SK-N-SH (cell line): ENCODE data around the gene PLAC1. TPM values are rescaled to one million over a fixed set of nuclear protein-coding genes. Genes with fewer than 3 reads are reported as not detected.

Experiments used
- CTCF ChIP-seq: fragments of 200-600 bp; sonication (generic); IDR thresholded peaks from 2 replicates; pipeline ENCODE4 v1.6.1; 2017; ENCODE audit warnings: antibody characterized with exemption, mild to moderate bottlenecking, moderate library complexity
- ELF1 ChIP-seq: IDR thresholded peaks from 2 replicates; pipeline ENCODE4 v1.4.0; 2012
- FOSL2 ChIP-seq: IDR thresholded peaks from 2 replicates; pipeline ENCODE4 v1.4.0; 2012; ENCODE audit warnings: low read depth, mild to moderate bottlenecking, moderate library complexity, borderline replicate concordance
- GATA2 ChIP-seq: sonication (generic); formaldehyde crosslinking; IDR thresholded peaks from 2 replicates; pipeline ENCODE4 v1.5.0; 2020; ENCODE audit warnings: mild to moderate bottlenecking, missing genetic modification reagents
- IRF3 ChIP-seq: fragments of 150-350 bp; IDR thresholded peaks from 2 replicates; pipeline ENCODE4 v1.6.1; 2016; ENCODE audit warnings: mild to moderate bottlenecking, low read depth, low read length
- NRF1 ChIP-seq: IDR thresholded peaks from 2 replicates; pipeline ENCODE4 v1.6.1; 2012; ENCODE audit warnings: low read depth, mild to moderate bottlenecking, low read length
- RAD21 ChIP-seq: IDR thresholded peaks from 2 replicates; pipeline ENCODE4 v1.6.1; 2012; ENCODE audit warnings: mild to moderate bottlenecking, low read length
- RCOR1 ChIP-seq: fragments of 150-350 bp; IDR thresholded peaks from 2 replicates; pipeline ENCODE4 v1.6.1; 2017; ENCODE audit warnings: antibody characterized with exemption, low read length
- REST ChIP-seq: IDR thresholded peaks from 2 replicates; pipeline ENCODE4 v1.6.1; 2012; ENCODE audit warnings: mild to moderate bottlenecking, low read depth, low read length, moderate library complexity
- TAF1 ChIP-seq: IDR thresholded peaks from 2 replicates; pipeline ENCODE4 v1.6.1; 2012; ENCODE audit warnings: low read depth, mild to moderate bottlenecking, low read length, moderate library complexity, borderline replicate concordance
- TCF12 ChIP-seq: IDR thresholded peaks from 2 replicates; pipeline ENCODE4 v1.4.0; 2012
- ZBTB33 ChIP-seq: IDR thresholded peaks from 2 replicates; pipeline ENCODE4 v1.4.0; 2012; ENCODE audit warnings: low read depth, borderline replicate concordance
- polyA plus RNA-seq, 3 experiments: library from polyadenylated mRNA; depleted of rRNA; stranded (reverse); fragments of >200 nt; gene quantifications; 2 replicates each; pipeline ENCODE4 v1.2.3, GENCODE V29; 2012

Gene PLAC1
- polyA plus RNA-seq, 1 of the 3 experiments (the other 2 are of a cell fraction) = 50.9 TPM

GRCh38 chrX:134603806-134604700 lies 54.2 kb downstream of the PLAC1 start (continued):
- TF ChIP-seq CTCF (peak; percentile 45), GATA2 (CRISPR knock-in tag) (no peak), TCF12 (peak; percentile 89), FOSL2 (peak; percentile 93), TAF1 (peak; percentile 14; the same call in 1 of the 2 replicates), ZBTB33 (peak; percentile 55), RAD21 (no peak; the same call in 1 of the 2 replicates), IRF3 (no peak), RCOR1 (no peak), NRF1 (no peak), REST (0 out of 2 replicates have a peak, but pooled peaks have one; percentile 12), ELF1 (0 out of 2 replicates have a peak, but pooled peaks have one; percentile 11)
- TF ChIP-seq, all 33 proteins: peak for 19
